H1 (cell line): ENCODE results near the gene METTL21A. TPM values are rescaled to one million over a fixed set of nuclear protein-coding genes. Genes with fewer than 3 reads are reported as not detected.

ENCODE experiments used
- CTCF ChIA-PET: fragments of 300-600 bp; sonication (Branson Sonifier 250); formaldehyde crosslinking; loops from one replicate; lab custom pipeline; 2021; ENCODE audit not compliant: partially characterized antibody; lab: Charles Lee
- POLR2A ChIA-PET: fragments of 300-600 bp; sonication (Branson Sonifier 250); formaldehyde crosslinking; loops from one replicate; lab custom pipeline; 2021; ENCODE audit warnings: inconsistent platforms; ENCODE audit not compliant: partially characterized antibody; lab: Charles Lee
- DNase-seq, 2 experiments: peaks; one replicate each; pipeline versions ENCODE4 v3.0.0 to v3.0.0-alpha.2; 2010 to 2022; ENCODE audit warnings: low spot score in 2 of 2, low read depth in 1 of 2, mixed read lengths in 1 of 2
- FAIRE-seq: peaks from 2 replicates; lab custom pipeline; 2011; peaks lifted over from hg19 to GRCh38; lab: Jason Lieb, UNC
- H2AFZ ChIP-seq: 2 replicates; pipeline ENCODE4 v1.8.1; 2012; ENCODE audit warnings: low read length, inconsistent platforms
- H2AK5ac ChIP-seq: 2 replicates; pipeline ENCODE4 v1.6.1; 2013; ENCODE audit warnings: low read depth, low read length
- H2BK120ac ChIP-seq: replicated peaks from 2 replicates; pipeline ENCODE3; 2013; ENCODE audit warnings: low read depth, low read length, inconsistent platforms
- H2BK12ac ChIP-seq: 2 replicates; pipeline ENCODE4 v1.6.1; 2013; ENCODE audit warnings: low read depth, low read length
- H2BK15ac ChIP-seq: 2 replicates; pipeline ENCODE4 v1.6.1; 2013; ENCODE audit warnings: low read length
- H2BK20ac ChIP-seq: 2 replicates; pipeline ENCODE4 v1.6.1; 2013; ENCODE audit warnings: low read length
- H2BK5ac ChIP-seq: 2 replicates; pipeline ENCODE4 v1.6.1; 2013; ENCODE audit warnings: low read depth, low read length
- H3K14ac ChIP-seq: 2 replicates; pipeline ENCODE4 v1.6.1; 2013; ENCODE audit warnings: inconsistent platforms; ENCODE audit not compliant: insufficient read length
- H3K18ac ChIP-seq: 2 replicates; pipeline ENCODE4 v1.6.1; 2013; ENCODE audit warnings: low read length; ENCODE audit errors: extremely low read depth
- H3K23ac ChIP-seq: 2 replicates; pipeline ENCODE4 v1.6.1; 2013; ENCODE audit warnings: inconsistent platforms; ENCODE audit not compliant: insufficient read length
- H3K23me2 ChIP-seq: 2 replicates; pipeline ENCODE4 v1.6.1; 2013; ENCODE audit warnings: low read depth, low read length
- H3K27ac ChIP-seq: 2 replicates; pipeline ENCODE4 v1.6.1; 2011; ENCODE audit warnings: low read depth, low read length, inconsistent platforms
- H3K27me3 ChIP-seq, 4 experiments: replicated peaks in 1 of 4; 1 replicate in 1 of 4; 2 replicates in 3 of 4; pipeline versions ENCODE4 v1.6.1 to v1.8.1; 2011 to 2013; ENCODE audit warnings: low read length in 3 of 4, mild to moderate bottlenecking in 3 of 4, inconsistent platforms in 2 of 4, mixed read lengths in 2 of 4, moderate library complexity in 1 of 4; ENCODE audit not compliant: control insufficient read depth in 3 of 4, insufficient read depth in 3 of 4; ENCODE audit errors: extremely low read depth in 1 of 4
- H3K36me3 ChIP-seq, 4 experiments: 2 replicates each; pipeline versions ENCODE4 v1.6.1 to v1.8.1; 2011 to 2013; ENCODE audit warnings: mild to moderate bottlenecking in 4 of 4, low read length in 3 of 4, moderate library complexity in 2 of 4, control low read depth in 1 of 4, inconsistent platforms in 1 of 4; ENCODE audit not compliant: insufficient read depth in 4 of 4, control insufficient read depth in 2 of 4
- H3K4ac ChIP-seq: replicated peaks from 2 replicates; pipeline ENCODE3; 2013; ENCODE audit warnings: low read length, low read depth, mixed read lengths, inconsistent platforms; ENCODE audit not compliant: insufficient read length
- H3K4me1 ChIP-seq, 4 experiments: replicated peaks in 1 of 4; 1 replicate in 1 of 4; 2 replicates in 3 of 4; pipeline versions ENCODE4 v1.6.1 to v1.8.1; 2011 to 2013; ENCODE audit warnings: low read length in 3 of 4, inconsistent platforms in 2 of 4, mixed read lengths in 1 of 4; ENCODE audit not compliant: insufficient read depth in 4 of 4, control insufficient read depth in 3 of 4
- H3K4me2 ChIP-seq, 2 experiments: 2 replicates each; pipeline versions ENCODE4 v1.6.1 to v1.8.1; 2011 to 2013; ENCODE audit warnings: low read depth in 2 of 2, low read length in 2 of 2, control low read depth in 1 of 2, inconsistent platforms in 1 of 2, mild to moderate bottlenecking in 1 of 2; ENCODE audit not compliant: insufficient read depth in 1 of 2
- H3K4me3 ChIP-seq, 4 experiments: fragments of 200-600, 300-600 bp in 1 of 4; sonication (generic), shearing (Covaris generic), sonication (Bioruptor Twin) in 1 of 4; 2 replicates each; pipeline versions ENCODE4 v1.5.1 to v1.8.1; 2011 to 2016; ENCODE audit warnings: low read length in 4 of 4, low read depth in 3 of 4, control low read depth in 2 of 4, inconsistent platforms in 2 of 4, mild to moderate bottlenecking in 2 of 4, mixed read lengths in 1 of 4, moderate library complexity in 1 of 4; ENCODE audit not compliant: insufficient read depth in 2 of 4; ENCODE audit errors: extremely low read depth in 1 of 4
- H3K56ac ChIP-seq: replicated peaks from 2 replicates; pipeline ENCODE3; 2013; ENCODE audit warnings: low read depth, mild to moderate bottlenecking, mixed read lengths, low read length, inconsistent platforms; ENCODE audit not compliant: insufficient read length
- H3K79me1 ChIP-seq: 2 replicates; pipeline ENCODE4 v1.6.1; 2013; ENCODE audit warnings: low read depth, low read length, control low read depth
- H3K79me2 ChIP-seq, 2 experiments: 2 replicates each; pipeline versions ENCODE4 v1.6.1 to v1.8.1; 2012 to 2013; ENCODE audit warnings: low read length in 2 of 2, mild to moderate bottlenecking in 2 of 2, inconsistent platforms in 1 of 2; ENCODE audit not compliant: insufficient read depth in 2 of 2, control insufficient read depth in 1 of 2
- H3K9ac ChIP-seq, 4 experiments: replicated peaks in 1 of 4; 1 replicate in 1 of 4; 2 replicates in 3 of 4; pipeline versions ENCODE4 v1.6.1 to v1.8.1; 2011 to 2013; ENCODE audit warnings: low read depth in 3 of 4, low read length in 3 of 4, control low read depth in 2 of 4, mild to moderate bottlenecking in 2 of 4, moderate library complexity in 2 of 4, inconsistent platforms in 1 of 4; ENCODE audit errors: extremely low read depth in 1 of 4
- H3K9me3 ChIP-seq, 2 experiments: 2 replicates each; pipeline versions ENCODE4 v1.6.1 to v1.8.1; 2012 to 2013; ENCODE audit warnings: mild to moderate bottlenecking in 2 of 2, moderate library complexity in 2 of 2, control low read depth in 1 of 2, inconsistent platforms in 1 of 2, low read depth in 1 of 2, low read length in 1 of 2, mixed read lengths in 1 of 2; ENCODE audit not compliant: insufficient read depth in 2 of 2
- H4K20me1 ChIP-seq, 2 experiments: replicated peaks in 1 of 2; 2 replicates each; pipeline versions ENCODE3 to v1.8.1; 2011 to 2013; ENCODE audit warnings: inconsistent platforms in 2 of 2, low read length in 2 of 2, mild to moderate bottlenecking in 1 of 2; ENCODE audit not compliant: insufficient read depth in 2 of 2, control insufficient read depth in 1 of 2
- H4K5ac ChIP-seq: 2 replicates; pipeline ENCODE4 v1.6.1; 2013; ENCODE audit warnings: low read length, low read depth, mixed read lengths, inconsistent platforms; ENCODE audit not compliant: insufficient read length
- H4K8ac ChIP-seq: 2 replicates; pipeline ENCODE4 v1.8.0; 2013; ENCODE audit warnings: mild to moderate bottlenecking, moderate library complexity, low read length, inconsistent platforms; ENCODE audit not compliant: insufficient read depth; ENCODE audit errors: extremely low read depth
- H4K91ac ChIP-seq: replicated peaks from 2 replicates; pipeline ENCODE3; 2013; ENCODE audit warnings: low read length, mixed read lengths, inconsistent platforms; ENCODE audit not compliant: insufficient read length
- CBX8 ChIP-seq: fragments of 300-800, 300-1000 bp; sonication (generic); IDR thresholded peaks from 2 replicates; pipeline ENCODE4 v1.7.1; 2016; ENCODE audit warnings: low read depth, low read length, borderline replicate concordance
- WGBS, 2 experiments: shearing (Covaris generic) in 1 of 2; methylation state at CpG; one replicate each; pipeline versions ENCODE4 v1.1.6 to v1.1.7; 2013 to 2015; ENCODE audit warnings: low lambda C conversion rate in 2 of 2, mixed read lengths in 2 of 2, inconsistent platforms in 1 of 2, low coverage in 1 of 2, missing lambda C conversion rate in 1 of 2; ENCODE audit not compliant: insufficient replicate concordance in 2 of 2, insufficient coverage in 1 of 2, insufficient read length in 1 of 2; ENCODE audit errors: extremely low coverage in 1 of 2, missing lambda C conversion rate in 1 of 2; 5-methylcytosine and 5-hydroxymethylcytosine counted together
- polyA plus RNA-seq, 7 experiments: library from polyadenylated mRNA; depleted of rRNA in 3 of 7; stranded (reverse) in 5 of 7; unstranded in 2 of 7; fragments of >200 nt in 5 of 7; fragments of 200-250 nt in 2 of 7; gene quantifications; 1 replicate in 5 of 7; 2 replicates in 1 of 7; 4 replicates in 1 of 7; pipeline versions ENCODE4 v1.2.1 to v1.2.3, GENCODE V29; 2011 to 2013; ENCODE audit warnings: missing spikeins in 2 of 7, mixed read lengths in 2 of 7
- total RNA-seq: library from RNA; stranded (reverse); fragmentation: NEBNext Ultra II Directional; extraction: Animal tissue kit (Norgen Biotek cat#: 25700); gene quantifications from 2 replicates; pipeline ENCODE4 v1.2.1, GENCODE V29; 2021

Gene METTL21A
- total and polyA plus RNA-seq, 2 of the 8 experiments (the other 6 are each of a cell fraction or from before 2014, with no cell fraction given): 36.2 to 55.0 TPM

GRCh38 chr2:207606399-207606798 is 18.8 kb downstream of the METTL21A start:
- H3K4me1 ChIP-seq: no peaks in the 10 kb centered on the region
- WGBS, 2 experiments: 85% methylated on average over 7 of the region's 7 CpGs; no CpG with 5 or more reads in 1 of the 2 experiments
- no peak overlapping the region for H3K56ac ChIP-seq
- H4K20me1 ChIP-seq: no peaks in the 10 kb centered on the region
- H2BK20ac ChIP-seq: no peak overlapping the region
- no peak overlapping the region for H2BK120ac ChIP-seq
- POLR2A ChIA-PET: interaction anchor here (1.1 to 1.7 kb wide), 4 partner anchors 10 to 106 kb away, joined by 3 to 7 read pairs (median 4); no protein-coding TSS in a partner anchor
- no peak overlapping the region for H4K91ac ChIP-seq
- H3K23me2 ChIP-seq: no peaks in the 10 kb centered on the region; the same call in 1 of the 2 replicates
- no peaks in the 10 kb centered on the region for H3K79me1 ChIP-seq
- H3K27ac ChIP-seq: no peak overlapping the region
- DNase-seq (no peak), FAIRE-seq (no peak)
- CTCF ChIA-PET: no interaction called here
- H2BK12ac ChIP-seq: no peak overlapping the region
- H3K27me3 ChIP-seq: no peaks in the 10 kb centered on the region
- H3K14ac ChIP-seq: no peak overlapping the region
- H3K4me2 ChIP-seq: no peak overlapping the region
- H3K79me2 ChIP-seq: no peaks in the 10 kb centered on the region
- H3K4me3 ChIP-seq: no peak overlapping the region
- H2AFZ ChIP-seq: no peak overlapping the region
- H2AK5ac ChIP-seq: no peak overlapping the region
- no peak overlapping the region for H3K18ac ChIP-seq
- H4K5ac ChIP-seq: no peak overlapping the region
- H4K8ac ChIP-seq: no peak overlapping the region
- TF ChIP-seq CBX8: no peak
- no peak overlapping the region for H3K4ac ChIP-seq
- no peak overlapping the region for H3K23ac ChIP-seq
- H2BK15ac ChIP-seq: no peak overlapping the region
- no peak overlapping the region for H3K9ac ChIP-seq
- no peaks in the 10 kb centered on the region for H3K9me3 ChIP-seq
- peaks cover 0 to 10% (median 4%) of the 10 kb centered on the region in 4 experiments; a peak in 3 of 8 replicates for H3K36me3 ChIP-seq
- H2BK5ac ChIP-seq: no peak overlapping the region
